Hepatocyte (in vitro differentiated cells): ENCODE measurements around the gene HOXD3. TPM values are rescaled to one million over a fixed set of nuclear protein-coding genes. Genes with fewer than 3 reads are reported as not detected.
A peak's percentile ranks its signal among the peaks of the same experiment; 100 is the strongest.

Experiments used
- DNase-seq: peaks from one replicate; pipeline ENCODE4 v3.0.0-alpha.2; 2016; ENCODE audit warnings: low spot score
- H2AFZ ChIP-seq: fragments of 200-600 bp; sonication (generic); 2 replicates; pipeline ENCODE4 v1.6.0; 2016; ENCODE audit warnings: antibody characterized with exemption, mild to moderate bottlenecking
- H3K27ac ChIP-seq: fragments of 200-600 bp; sonication (generic); 2 replicates; pipeline ENCODE4 v1.5.1; 2016; ENCODE audit warnings: mild to moderate bottlenecking
- H3K27me3 ChIP-seq: fragments of 200-600 bp; sonication (generic); 2 replicates; pipeline ENCODE4 v1.6.1; 2016
- H3K36me3 ChIP-seq: fragments of 200-600 bp; sonication (generic); replicated peaks from 2 replicates; pipeline ENCODE4 v1.5.1; 2016; ENCODE audit warnings: low read depth; ENCODE audit not compliant: insufficient read depth
- H3K4me1 ChIP-seq: fragments of 200-600 bp; sonication (generic); 2 replicates; pipeline ENCODE4 v1.5.1; 2016; ENCODE audit warnings: mild to moderate bottlenecking, moderate library complexity; ENCODE audit not compliant: insufficient read depth
- H3K4me2 ChIP-seq: fragments of 200-600 bp; sonication (generic); 2 replicates; pipeline ENCODE4 v1.6.0; 2016
- H3K4me3 ChIP-seq: fragments of 200-600 bp; sonication (generic); 2 replicates; pipeline ENCODE4 v1.5.1; 2016; ENCODE audit warnings: mild to moderate bottlenecking
- H3K79me2 ChIP-seq: fragments of 200-600 bp; sonication (generic); 2 replicates; pipeline ENCODE4 v1.6.0; 2017; ENCODE audit warnings: mild to moderate bottlenecking
- H3K9me2 ChIP-seq: fragments of 200-600 bp; sonication (generic); replicated peaks from 2 replicates; pipeline ENCODE4 v1.6.0; 2017; ENCODE audit warnings: mild to moderate bottlenecking; ENCODE audit not compliant: insufficient read depth
- H3K9me3 ChIP-seq: fragments of 200-600 bp; sonication (generic); 2 replicates; pipeline ENCODE4 v1.5.1; 2016; ENCODE audit warnings: low read depth, mild to moderate bottlenecking
- H4K20me1 ChIP-seq: fragments of 200-600 bp; sonication (generic); 2 replicates; pipeline ENCODE4 v1.6.0; 2016; ENCODE audit warnings: mild to moderate bottlenecking; ENCODE audit not compliant: insufficient read depth, poor library complexity, severe bottlenecking
- EZH2 ChIP-seq: fragments of 200-600 bp; sonication (generic); IDR thresholded peaks from 2 replicates; pipeline ENCODE4 v1.6.1; 2016; ENCODE audit warnings: antibody characterized with exemption, mild to moderate bottlenecking, borderline replicate concordance
- EZH2phosphoT487 ChIP-seq: fragments of 200-600 bp; sonication (generic); IDR thresholded peaks from one replicate; pipeline ENCODE4 v1.6.1; 2018; ENCODE audit warnings: antibody characterized with exemption, mild to moderate bottlenecking, low read depth, moderate library complexity; ENCODE audit not compliant: unreplicated experiment, severe bottlenecking
- WGBS: methylation state at CpG from one replicate; pipeline ENCODE4 v1.1.6; 2016; ENCODE audit warnings: low lambda C conversion rate; ENCODE audit errors: missing lambda C conversion rate; 5-methylcytosine and 5-hydroxymethylcytosine counted together
- polyA plus RNA-seq: library from polyadenylated mRNA; unstranded; fragments of >200 nt; fragmentation: Nextera tagmentation; extraction: Ambion mirVana; gene quantifications from 2 replicates; pipeline ENCODE4 v1.2.1, GENCODE V29; 2016
- total RNA-seq: library from RNA; depleted of rRNA; stranded (reverse); fragments of >200 nt; gene quantifications from 2 replicates; pipeline ENCODE4 v1.2.3, GENCODE V29; 2014
- TF ChIP-seq, protein P1 (sequence below): fragments of 200-600 bp; sonication (generic); IDR thresholded peaks from 2 replicates; pipeline ENCODE4 v1.5.1; 2016; ENCODE audit warnings: antibody characterized with exemption, mild to moderate bottlenecking; ENCODE audit not compliant: poor library complexity

Gene HOXD3
- total and polyA plus RNA-seq, 2 experiments from 2014 or later, result 0.13 TPM; not detected in 1

DNA sequence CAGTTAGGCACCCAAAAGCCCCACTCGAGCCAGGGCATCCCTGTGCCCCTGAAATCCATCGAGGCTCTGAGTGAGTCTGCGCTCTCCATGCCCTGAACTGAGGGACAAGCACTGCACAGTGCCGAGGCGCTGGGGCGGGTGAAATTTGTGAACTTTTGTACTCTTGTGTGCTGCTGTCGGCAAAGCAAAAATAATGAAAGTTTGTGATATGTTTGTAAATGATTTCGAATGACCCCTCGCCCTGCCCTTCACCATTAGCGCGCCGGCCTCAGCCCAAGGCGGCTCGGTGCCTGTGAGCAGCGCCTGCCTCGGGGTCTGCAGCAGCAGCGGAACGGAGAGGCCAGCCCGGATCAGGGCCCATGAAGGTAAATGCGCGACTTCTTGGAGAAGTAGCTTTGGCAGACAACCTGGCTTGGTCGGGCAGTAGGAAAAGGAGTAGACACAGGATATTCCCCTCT is 7.6 kb upstream of the HOXD3 start:
- H3K79me2 ChIP-seq, result no peaks in the 10 kb centered on the region
- no peak overlapping the region for H2AFZ ChIP-seq
- WGBS, result 22% methylated on average over 22 of the region's 22 CpGs
- no peaks in the 10 kb centered on the region for H3K9me3 ChIP-seq
- no peaks in the 10 kb centered on the region for H3K4me1 ChIP-seq
- H3K4me3 ChIP-seq, result no peak overlapping the region
- no peaks in the 10 kb centered on the region for H3K9me2 ChIP-seq
- H4K20me1 ChIP-seq, result no peaks in the 10 kb centered on the region
- H3K36me3 ChIP-seq, result no peaks in the 10 kb centered on the region
- peaks cover 98% of the 10 kb centered on the region for H3K27me3 ChIP-seq
- no peak overlapping the region for H3K4me2 ChIP-seq
- TF ChIP-seq EZH2phosphoT487 (peak; percentile 81), EZH2 (peak; percentile 69)
- TF ChIP-seq, protein P1, sequence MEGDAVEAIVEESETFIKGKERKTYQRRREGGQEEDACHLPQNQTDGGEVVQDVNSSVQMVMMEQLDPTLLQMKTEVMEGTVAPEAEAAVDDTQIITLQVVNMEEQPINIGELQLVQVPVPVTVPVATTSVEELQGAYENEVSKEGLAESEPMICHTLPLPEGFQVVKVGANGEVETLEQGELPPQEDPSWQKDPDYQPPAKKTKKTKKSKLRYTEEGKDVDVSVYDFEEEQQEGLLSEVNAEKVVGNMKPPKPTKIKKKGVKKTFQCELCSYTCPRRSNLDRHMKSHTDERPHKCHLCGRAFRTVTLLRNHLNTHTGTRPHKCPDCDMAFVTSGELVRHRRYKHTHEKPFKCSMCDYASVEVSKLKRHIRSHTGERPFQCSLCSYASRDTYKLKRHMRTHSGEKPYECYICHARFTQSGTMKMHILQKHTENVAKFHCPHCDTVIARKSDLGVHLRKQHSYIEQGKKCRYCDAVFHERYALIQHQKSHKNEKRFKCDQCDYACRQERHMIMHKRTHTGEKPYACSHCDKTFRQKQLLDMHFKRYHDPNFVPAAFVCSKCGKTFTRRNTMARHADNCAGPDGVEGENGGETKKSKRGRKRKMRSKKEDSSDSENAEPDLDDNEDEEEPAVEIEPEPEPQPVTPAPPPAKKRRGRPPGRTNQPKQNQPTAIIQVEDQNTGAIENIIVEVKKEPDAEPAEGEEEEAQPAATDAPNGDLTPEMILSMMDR, result no peak
- H3K27ac ChIP-seq, result no peak overlapping the region
- no peak for DNase-seq

DNA sequence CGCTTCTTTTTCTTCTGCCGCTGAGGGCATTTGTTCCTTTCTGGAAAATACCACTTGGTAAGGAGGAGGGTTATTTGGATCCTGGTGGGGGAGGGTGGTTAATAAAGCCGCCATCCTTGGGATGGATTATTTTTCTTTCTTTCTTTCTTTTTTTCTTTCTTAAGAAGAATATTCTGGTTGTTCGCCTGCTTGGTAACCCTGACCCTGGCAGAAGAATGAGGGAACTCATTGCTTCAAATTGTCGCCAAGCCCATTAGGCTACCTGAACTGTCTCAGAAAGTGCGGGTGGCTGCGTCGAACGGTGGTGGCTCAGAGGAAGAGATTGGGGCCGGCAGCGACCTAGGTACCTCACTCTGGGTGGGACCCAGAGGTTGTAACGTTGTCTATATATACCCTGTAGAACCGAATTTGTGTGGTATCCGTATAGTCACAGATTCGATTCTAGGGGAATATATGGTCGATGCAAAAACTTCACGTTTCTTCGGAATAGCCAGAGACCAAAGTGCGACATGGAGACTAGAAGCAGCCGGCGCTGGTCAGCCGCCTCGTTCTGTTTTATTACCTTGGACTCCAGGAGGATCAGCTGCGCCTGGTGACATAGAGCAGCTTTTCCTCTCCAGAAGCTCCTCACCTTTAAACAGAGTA is 7.0 kb upstream of the HOXD3 start:
- Histone ChIP-seq H3K27me3 (peaks cover 98% of the 10 kb centered on the region), H3K36me3 (no peaks in the 10 kb centered on the region), H3K4me1 (no peaks in the 10 kb centered on the region), H2AFZ (no peak overlapping the region), H3K9me2 (no peaks in the 10 kb centered on the region), H4K20me1 (no peaks in the 10 kb centered on the region), H3K4me3 (no peak overlapping the region), H3K27ac (no peak overlapping the region), H3K9me3 (no peaks in the 10 kb centered on the region), H3K79me2 (no peaks in the 10 kb centered on the region), H3K4me2 (no peak overlapping the region)
- TF ChIP-seq, protein P1, result no peak
- TF ChIP-seq EZH2phosphoT487, result no peak
- TF ChIP-seq EZH2, result peak; percentile 80
- WGBS, result 38% methylated on average over 24 of the region's 24 CpGs
- DNase-seq, result no peak

DNA sequence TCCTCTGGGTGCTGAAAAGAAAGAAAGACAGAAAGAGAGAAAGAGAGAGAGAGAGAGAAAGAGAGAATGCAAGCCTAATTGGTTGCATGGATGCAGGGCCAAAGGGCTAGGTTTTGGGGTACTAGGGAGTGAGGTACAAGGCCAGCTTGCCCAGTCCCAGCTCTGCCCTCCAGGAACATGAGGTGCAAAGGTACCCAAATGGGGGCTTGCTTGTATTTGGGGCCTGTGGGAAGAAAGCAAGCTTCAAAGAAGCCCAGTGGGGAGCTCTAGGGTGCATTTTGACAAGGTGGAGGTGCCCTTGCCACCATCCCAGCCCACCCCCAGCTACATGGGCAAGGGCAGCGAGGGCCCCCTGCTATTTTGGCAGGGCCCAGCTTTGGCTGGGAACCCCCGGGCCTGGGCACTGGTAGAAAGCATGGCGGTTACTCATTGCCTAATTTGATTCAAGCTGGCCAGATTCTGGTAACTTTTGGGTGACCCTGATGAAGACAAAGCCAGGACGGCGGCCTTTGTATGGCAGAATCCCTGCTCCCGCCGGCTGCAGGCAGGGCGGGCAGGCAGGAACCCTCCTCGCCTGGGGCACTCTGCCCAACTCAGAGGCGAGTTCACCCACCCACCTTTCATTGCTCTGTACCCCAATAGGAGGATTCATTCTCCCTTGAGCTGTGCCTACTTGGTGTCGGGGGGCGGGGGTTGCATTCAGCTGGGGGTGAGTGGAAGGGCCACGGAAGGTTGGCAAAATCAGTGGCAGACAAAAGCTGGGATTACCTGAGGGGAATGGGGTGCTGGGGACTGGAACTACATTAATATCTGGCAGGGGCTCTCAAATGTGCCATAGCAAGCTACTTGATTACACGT is 6.3 kb upstream of the HOXD3 start:
- Histone ChIP-seq H3K27me3 (peaks cover 98% of the 10 kb centered on the region), H3K4me3 (no peak overlapping the region), H3K36me3 (no peaks in the 10 kb centered on the region), H4K20me1 (no peaks in the 10 kb centered on the region), H3K27ac (no peak overlapping the region), H2AFZ (no peak overlapping the region), H3K9me2 (no peaks in the 10 kb centered on the region), H3K9me3 (no peaks in the 10 kb centered on the region), H3K79me2 (no peaks in the 10 kb centered on the region), H3K4me2 (no peak overlapping the region), H3K4me1 (no peaks in the 10 kb centered on the region)
- WGBS, result 40% methylated on average over 14 of the region's 14 CpGs
- TF ChIP-seq EZH2, result no peak
- peak; percentile 24 for TF ChIP-seq EZH2phosphoT487
- no peak for DNase-seq
